Stimulated activated CD8-positive, alpha-beta memory T cell treated with anti-CD3 and anti-CD28 coated beads, Interleukin-7, amount 100 ng/mL, for 48 hours (primary cell): Measurements from ENCODE around the gene MAMSTR.
A peak's percentile ranks its signal among the peaks of the same experiment; 100 is the strongest.
"Not testable (repeated sequence)": the region's sequence is repeated elsewhere in the genome, so short reads cannot be mapped to it uniquely, and the experiment has no call there.

Source experiments
- DNase-seq, 2 donors: peaks; one replicate each; pipeline ENCODE4 v3.0.0-alpha.2; 2020; ENCODE audit warnings: low read depth in 1 of 2; ENCODE audit errors: extremely low read depth in 1 of 2

The MAMSTR gene

DNA sequence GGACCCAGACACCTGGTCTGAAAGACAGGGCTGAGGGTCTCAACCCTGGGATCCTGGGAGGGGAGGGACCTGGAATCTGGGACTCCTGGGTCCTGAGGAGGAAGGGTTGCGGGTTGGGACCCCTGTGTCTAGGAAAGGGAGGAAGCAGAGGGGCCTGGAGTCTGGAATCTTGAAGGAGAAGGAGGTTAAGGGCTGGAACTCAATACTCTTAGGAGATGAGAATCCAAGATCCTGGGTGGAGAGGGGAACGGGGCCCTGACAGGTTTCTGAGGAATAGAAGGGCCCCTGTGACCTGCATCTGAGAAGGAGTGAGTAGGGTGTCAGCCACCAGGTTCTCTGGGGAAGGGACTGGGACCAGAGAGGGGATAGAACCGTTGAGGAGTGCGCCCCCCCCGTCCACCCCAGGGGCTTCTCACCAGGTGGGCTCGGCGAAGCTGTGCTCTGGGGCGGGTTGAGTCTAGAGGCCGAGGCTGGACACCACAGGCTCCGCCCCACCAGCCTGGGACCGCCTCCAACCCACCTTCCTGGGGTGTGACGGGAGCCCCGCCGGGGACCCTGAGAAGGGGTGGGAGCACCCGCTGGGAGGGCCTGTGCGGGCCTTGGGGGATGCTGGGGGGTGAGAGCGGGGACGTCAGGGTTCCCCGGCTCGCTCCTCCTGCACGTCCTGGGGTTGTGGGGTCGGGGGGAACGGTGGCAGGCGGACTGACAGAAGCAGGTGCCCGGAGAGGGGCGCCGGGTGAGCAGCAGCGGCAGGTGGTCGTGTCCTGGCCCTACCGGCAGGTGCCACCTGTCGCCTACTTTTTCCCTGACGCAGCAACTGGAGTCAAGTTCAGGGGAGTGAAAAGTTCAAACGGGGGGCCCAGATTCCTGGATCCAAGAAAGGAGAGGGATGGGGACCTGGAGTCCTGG is at the start of gene MAMSTR:
Gene MAMSTR, minus strand, starts transcription at position 463 of the 909 bp plus-strand sequence. CDS start 694 bp downstream, outside the sequence.
- DNase-seq = no peak

DNA sequence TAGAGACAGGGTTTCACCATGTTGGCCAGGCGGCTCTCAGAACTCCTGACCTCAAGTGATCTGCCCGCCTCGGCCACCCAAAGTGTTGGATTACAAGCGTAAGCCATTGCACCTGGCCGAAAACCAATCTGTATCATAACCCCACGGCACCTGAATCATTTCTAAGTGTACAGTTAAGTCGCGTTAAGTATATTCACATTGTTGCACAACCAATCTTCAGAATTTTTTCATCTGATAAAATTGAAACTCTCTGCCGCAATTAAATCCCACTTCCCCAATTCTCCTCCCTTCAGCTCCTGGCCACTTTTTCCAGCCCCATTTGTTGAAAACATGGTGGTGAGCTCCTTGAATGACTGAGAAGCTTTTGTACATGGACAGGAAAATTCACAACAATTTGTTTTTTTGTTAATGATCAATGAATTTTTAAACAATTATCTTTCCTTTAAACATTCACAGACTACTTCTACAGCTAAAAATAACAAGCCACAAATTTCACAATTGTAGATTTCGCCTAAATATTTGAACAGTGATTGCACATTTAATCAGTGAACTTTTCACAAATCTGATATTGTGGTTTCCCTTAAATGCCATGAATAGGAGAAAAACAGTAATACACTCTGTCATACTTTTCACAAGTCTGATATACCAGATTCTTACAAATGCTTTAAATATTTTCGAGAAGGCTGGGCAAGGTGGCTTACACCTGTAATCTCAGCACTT is 49.6 kb upstream of the MAMSTR start:
- DNase-seq = no peak

GRCh38 chr19:48768171-48768753 is 48.7 kb upstream of the MAMSTR start:
- not testable (repeated sequence) for DNase-seq

DNA sequence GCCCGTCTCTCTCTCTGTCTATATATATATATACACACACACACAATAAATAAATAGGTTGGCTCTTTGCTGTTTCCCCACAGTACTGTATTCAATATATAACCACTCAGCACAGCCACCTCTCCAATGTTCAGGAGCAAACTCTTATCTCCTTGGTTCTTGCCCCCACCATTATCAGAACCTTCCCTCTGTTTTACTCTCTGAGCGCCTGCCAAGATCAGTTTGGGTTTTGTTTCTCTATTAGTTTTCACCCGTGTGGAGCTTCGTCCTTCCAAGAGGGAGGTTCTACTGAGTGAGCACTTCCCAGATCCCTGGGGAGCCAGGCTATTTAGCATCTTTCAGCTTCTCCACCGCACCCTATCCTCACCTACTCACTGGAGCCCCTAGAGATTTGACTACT is 46.3 kb upstream of the MAMSTR start:
- DNase-seq = not testable (repeated sequence)

DNA sequence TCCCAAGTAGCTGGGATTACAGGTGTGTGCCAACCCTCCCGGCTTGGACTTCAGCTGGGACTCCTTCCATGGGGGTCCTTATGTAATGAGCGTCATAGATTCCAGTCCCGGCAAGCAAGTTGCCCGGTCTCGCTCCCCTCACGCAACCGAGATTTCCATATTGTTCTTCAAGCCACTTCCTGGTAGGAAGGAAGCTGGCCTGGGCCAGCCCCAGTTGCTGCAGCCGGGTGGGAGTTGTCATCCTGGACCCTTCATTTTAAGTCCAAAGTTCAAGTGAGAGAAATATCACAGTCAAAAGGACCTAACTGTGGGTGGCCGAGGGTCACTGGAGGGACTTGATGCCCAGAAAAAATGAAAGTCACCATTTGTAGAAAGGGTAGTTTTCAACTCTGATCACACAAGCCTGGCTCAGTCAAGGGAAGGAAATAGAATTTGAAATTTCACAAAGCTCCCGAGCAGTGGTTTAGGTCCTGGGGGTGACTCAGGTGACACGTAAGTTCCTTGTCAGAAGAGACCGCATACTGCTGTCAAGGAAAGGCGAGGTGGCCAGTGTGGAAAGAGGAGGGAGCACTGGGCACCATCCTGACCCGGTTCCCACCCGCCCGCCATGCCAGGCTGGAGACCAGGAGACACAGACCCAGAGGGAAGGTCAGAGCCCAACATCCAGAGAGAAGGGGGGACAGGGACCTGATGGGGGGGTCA is 41.1 kb upstream of the MAMSTR start:
- DNase-seq = peak in 1 of 2 donors; percentile 17

- DNase-seq = no peak
Measured at GRCh38 chr19:48757741-48758144, 38.2 kb upstream of the MAMSTR start.

DNA sequence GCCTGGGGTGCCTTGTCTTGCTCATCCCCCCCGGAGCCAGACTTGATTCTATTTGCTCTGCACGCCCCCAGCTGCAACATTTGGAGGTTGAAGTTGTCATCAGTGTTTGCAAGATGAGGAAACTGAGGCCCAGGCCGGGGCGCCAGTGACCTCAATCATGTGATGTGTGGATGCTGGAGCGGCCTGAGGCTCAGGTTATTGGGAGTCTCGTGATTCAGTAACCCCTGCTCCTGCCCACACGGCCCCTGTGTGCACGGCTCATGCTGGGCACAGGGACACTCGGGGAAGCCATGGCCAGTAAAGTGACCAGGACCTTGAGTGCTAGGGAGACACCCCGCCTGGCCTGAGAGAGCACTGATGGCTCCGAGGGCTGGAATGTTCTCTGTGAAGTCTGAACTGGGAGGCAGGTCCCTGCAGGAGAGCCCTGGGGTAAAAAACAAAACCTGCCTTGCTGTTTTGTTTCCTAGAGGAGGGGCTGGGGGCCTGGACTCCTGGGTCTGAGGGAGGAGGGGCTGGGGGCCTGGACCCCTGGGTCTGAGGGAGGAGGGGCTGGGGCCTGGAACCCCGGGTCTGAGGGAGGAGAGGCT is 37.7 kb upstream of the MAMSTR start:
- no peak for DNase-seq

GRCh38 chr19:48756686-48757085 is 37.2 kb upstream of the MAMSTR start:
- DNase-seq = no peak

- no peak for DNase-seq
Measured at GRCh38 chr19:48756212-48756611, 36.7 kb upstream of the MAMSTR start.

GRCh38 chr19:48755787-48756186 is 36.3 kb upstream of the MAMSTR start:
- DNase-seq = no peak

DNA sequence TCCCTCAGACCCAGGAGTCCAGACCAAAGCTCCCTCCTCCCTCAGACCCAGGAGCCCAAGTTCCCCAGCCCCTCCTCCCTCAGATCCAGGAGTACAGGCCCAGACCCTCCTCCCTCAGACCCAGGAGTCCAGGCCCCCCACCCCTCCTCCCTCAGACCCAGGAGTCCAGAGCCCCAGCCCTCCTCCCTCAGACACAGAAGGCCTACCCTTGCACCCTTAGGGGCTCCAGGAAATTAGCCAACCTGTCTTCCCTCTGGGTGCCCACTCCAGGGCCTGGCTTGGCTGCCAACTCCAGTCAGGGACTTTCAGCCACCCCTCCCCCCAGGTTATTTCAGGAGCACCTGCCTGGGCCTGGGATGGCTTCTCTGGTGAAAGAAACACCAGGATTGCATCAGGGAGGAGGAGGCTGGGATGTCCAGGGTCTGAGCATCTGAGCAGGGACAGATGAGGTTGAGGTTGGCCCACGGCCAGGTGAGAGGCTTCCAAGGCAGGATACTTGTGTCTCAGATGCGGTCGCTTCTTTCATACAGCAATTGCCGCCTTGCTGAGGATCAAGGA is 35.6 kb upstream of the MAMSTR start, which contains the start of gene FGF21:
Gene FGF21, plus strand, starts transcription at position 441 of the 558 bp plus-strand sequence. CDS start 713 bp downstream, outside the sequence.
- DNase-seq = no peak

- DNase-seq = peak in 1 of 2 donors; percentile 17
Measured at GRCh38 chr19:48752496-48753365, 33.2 kb upstream of the MAMSTR start, which contains the start of gene FUT1. FUT1 (minus strand) TSS chr19:48752641; CDS start chr19:48751281, 1,360 bp downstream.

DNA sequence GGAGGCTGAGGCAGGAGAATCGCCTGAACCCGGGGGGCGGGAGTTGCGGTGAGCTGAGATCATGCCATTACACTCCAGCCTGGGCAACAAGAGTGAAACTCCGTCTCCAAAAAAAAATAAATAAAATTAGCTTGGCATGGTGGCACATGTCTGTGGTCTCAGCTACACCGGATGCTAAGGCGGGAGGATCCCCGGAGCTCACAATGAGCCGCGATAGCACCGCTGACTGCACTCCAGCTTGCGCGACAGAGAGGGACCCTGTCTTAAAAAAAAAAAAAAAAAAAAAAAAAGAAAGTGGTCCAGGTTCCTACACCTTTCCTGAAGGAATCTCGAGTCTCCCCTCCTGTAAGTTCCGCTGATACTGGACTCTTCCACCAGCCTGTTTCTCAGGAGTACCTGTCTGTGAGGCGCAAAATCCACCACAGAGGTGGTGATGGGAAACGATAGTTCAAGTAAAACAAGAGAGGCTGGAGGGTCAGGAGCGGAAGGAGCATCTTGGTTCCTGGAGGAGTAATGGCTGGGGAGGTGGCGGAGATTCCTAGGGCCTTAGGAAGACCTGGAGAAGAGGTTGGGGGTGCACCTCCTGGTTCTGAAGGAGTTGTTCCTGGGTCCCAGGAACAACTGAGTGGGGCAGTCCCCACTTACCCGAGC is 32.4 kb upstream of the MAMSTR start:
- DNase-seq = no peak

GRCh38 chr19:48750771-48751504 is 31.4 kb upstream of the MAMSTR start:
- no peak for DNase-seq

GRCh38 chr19:48750351-48750750 is 30.8 kb upstream of the MAMSTR start:
- no peak for DNase-seq

DNA sequence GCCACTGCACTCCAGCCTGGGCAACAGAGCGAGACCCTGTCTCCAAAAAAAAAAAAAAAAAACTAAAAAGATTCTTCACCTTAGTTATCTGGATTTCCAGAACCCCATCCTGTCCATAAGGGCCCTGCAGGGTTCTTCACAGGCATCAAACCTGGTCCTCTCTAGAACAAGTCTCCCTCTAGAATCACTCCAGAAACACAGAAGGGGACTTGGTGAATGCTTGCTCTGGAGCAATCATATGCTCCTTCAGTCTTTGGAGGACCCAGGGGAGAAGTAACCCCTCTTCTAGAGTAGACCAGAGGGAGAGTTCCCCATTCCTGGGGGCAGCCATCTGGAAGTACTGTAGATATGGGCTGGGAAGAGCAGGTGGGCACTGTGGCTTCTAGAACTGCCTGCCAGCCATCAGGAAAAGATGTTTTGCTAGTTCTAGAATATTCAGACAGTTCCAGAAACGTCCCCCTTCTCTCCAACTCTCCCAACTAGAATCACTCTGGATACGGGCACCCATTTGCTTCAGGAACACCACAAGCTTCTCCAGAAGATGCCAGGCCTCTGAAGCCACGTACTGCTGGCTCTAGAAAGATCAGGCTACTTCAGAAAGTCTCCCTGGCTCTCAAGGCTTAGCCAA is 30.2 kb upstream of the MAMSTR start:
- DNase-seq = no peak
